SK-N-MC (cell line): Measurements from ENCODE around the gene PDE9A.

Source experiments
- EZH2 ChIP-seq: fragments of 200-600 bp; sonication (generic); IDR thresholded peaks from one replicate; pipeline ENCODE4 v1.6.1; 2017; ENCODE audit warnings: antibody characterized with exemption
- FOXP2 ChIP-seq: optimal IDR thresholded peaks from 2 replicates; pipeline ENCODE3; 2011; ENCODE audit warnings: mild to moderate bottlenecking, moderate library complexity; ENCODE audit not compliant: insufficient read depth; ENCODE audit errors: extremely low read length, control extremely low read depth
- POLR2AphosphoS5 ChIP-seq: IDR thresholded peaks from 2 replicates; pipeline ENCODE4 v1.6.1; 2012; ENCODE audit warnings: mild to moderate bottlenecking, low read depth, low read length, borderline replicate concordance

- TF ChIP-seq POLR2AphosphoS5 (no peak), EZH2 (no peak), FOXP2 (no peak)
Observed at GRCh38 chr21:42649122-42650032, 4.0 kb upstream of the PDE9A start.
